GM19463 (cell line): Measurements from ENCODE around the gene TSPAN4.

Experiments used
- ATAC-seq: cut with Tn5 transposase; IDR thresholded peaks from one replicate; pipeline ENCODE4 v1.9.1; 2021; ENCODE audit warnings: mild to moderate bottlenecking, moderate library complexity; ENCODE audit not compliant: unreplicated experiment

Gene TSPAN4

GRCh38 chr11:847876-848275 lies 5.2 kb downstream of the TSPAN4 start:
- no peak for ATAC-seq

- no peak for ATAC-seq
Measured at GRCh38 chr11:848380-848931, 5.8 kb downstream of the TSPAN4 start.

- ATAC-seq, result no peak
Measured at GRCh38 chr11:849104-849824, 6.6 kb downstream of the TSPAN4 start.

GRCh38 chr11:849951-850774 lies 7.5 kb downstream of the TSPAN4 start:
- ATAC-seq, result no peak

- no peak for ATAC-seq
Measured at GRCh38 chr11:850775-851763, 8.4 kb downstream of the TSPAN4 start.

- no peak for ATAC-seq
Measured at GRCh38 chr11:852762-853161, 10.1 kb downstream of the TSPAN4 start.

GRCh38 chr11:853682-854448 lies 11.2 kb downstream of the TSPAN4 start:
- no peak for ATAC-seq

- no peak for ATAC-seq
Measured at GRCh38 chr11:854601-855329, 12.1 kb downstream of the TSPAN4 start.

GRCh38 chr11:855330-855674 lies 12.7 kb downstream of the TSPAN4 start:
- no peak for ATAC-seq

- no peak for ATAC-seq
Measured at GRCh38 chr11:855796-856195, 13.1 kb downstream of the TSPAN4 start.

GRCh38 chr11:856397-856796 lies 13.7 kb downstream of the TSPAN4 start:
- no peak for ATAC-seq

GRCh38 chr11:858053-858761 lies 15.6 kb downstream of the TSPAN4 start:
- ATAC-seq, result no peak

- no peak for ATAC-seq
Measured at GRCh38 chr11:858762-859339, 16.2 kb downstream of the TSPAN4 start.

- ATAC-seq, result no peak
Measured at GRCh38 chr11:859394-860131, 16.9 kb downstream of the TSPAN4 start.

GRCh38 chr11:860234-861104 lies 17.8 kb downstream of the TSPAN4 start:
- ATAC-seq, result no peak

- no peak for ATAC-seq
Measured at GRCh38 chr11:861105-861479, 18.4 kb downstream of the TSPAN4 start.

GRCh38 chr11:862081-862661 lies 19.5 kb downstream of the TSPAN4 start:
- ATAC-seq, result no peak
